Eye (tissue), 1 donor: ENCODE results near the gene PMPCA.
A peak's percentile ranks its signal among the peaks of the same experiment; 100 is the strongest.

Source experiments
- DNase-seq: peaks from one replicate; pipeline ENCODE4 v3.0.0-alpha.2; 2015

PMPCA gene

GRCh38 chr9:136373300-136374182 is 36.9 kb upstream of the PMPCA start, which contains the start of gene CARD9:
Gene CARD9, minus strand, starts transcription at chr9:136373669. Its CDS starts 1,591 bp downstream, at chr9:136372078.
- peak; percentile 74 for DNase-seq

GRCh38 chr9:136374183-136374575 is 36.3 kb upstream of the PMPCA start:
- DNase-seq, result no peak

GRCh38 chr9:136375096-136375495 is 35.4 kb upstream of the PMPCA start:
- DNase-seq, result no peak

- no peak for DNase-seq
Observed at GRCh38 chr9:136376457-136376856, 34.0 kb upstream of the PMPCA start.

GRCh38 chr9:136377341-136378169 is 32.9 kb upstream of the PMPCA start:
- no peak for DNase-seq

GRCh38 chr9:136378170-136379002 is 32.1 kb upstream of the PMPCA start:
- no peak for DNase-seq

GRCh38 chr9:136379003-136379287 is 31.5 kb upstream of the PMPCA start:
- DNase-seq, result no peak

- no peak for DNase-seq
Observed at GRCh38 chr9:136379401-136379800, 31.1 kb upstream of the PMPCA start.

GRCh38 chr9:136379891-136380290 is 30.6 kb upstream of the PMPCA start:
- DNase-seq, result no peak

GRCh38 chr9:136380381-136380780 is 30.1 kb upstream of the PMPCA start:
- no peak for DNase-seq

- no peak for DNase-seq
Observed at GRCh38 chr9:136381311-136381710, 29.1 kb upstream of the PMPCA start.

GRCh38 chr9:136381966-136382513 is 28.4 kb upstream of the PMPCA start:
- no peak for DNase-seq

GRCh38 chr9:136383436-136383835 is 27.0 kb upstream of the PMPCA start:
- DNase-seq, result no peak

- DNase-seq, result no peak
Observed at GRCh38 chr9:136385015-136385414, 25.4 kb upstream of the PMPCA start.

- no peak for DNase-seq
Observed at GRCh38 chr9:136386018-136386417, 24.4 kb upstream of the PMPCA start.

- no peak for DNase-seq
Observed at GRCh38 chr9:136387217-136387616, 23.2 kb upstream of the PMPCA start.

- no peak for DNase-seq
Observed at GRCh38 chr9:136389396-136389795, 21.1 kb upstream of the PMPCA start.

- no peak for DNase-seq
Observed at GRCh38 chr9:136391737-136392537, 18.5 kb upstream of the PMPCA start.

- no peak for DNase-seq
Observed at GRCh38 chr9:136392538-136393449, 17.7 kb upstream of the PMPCA start.

- DNase-seq, result no peak
Observed at GRCh38 chr9:136393531-136393930, 16.9 kb upstream of the PMPCA start.
